ENCODE measurements around the gene NCOA1.
"Not testable (repeated sequence)": the region's sequence is repeated elsewhere in the genome, so short reads cannot be mapped to it uniquely, and the experiment has no call there.

The NCOA1 gene

DNA sequence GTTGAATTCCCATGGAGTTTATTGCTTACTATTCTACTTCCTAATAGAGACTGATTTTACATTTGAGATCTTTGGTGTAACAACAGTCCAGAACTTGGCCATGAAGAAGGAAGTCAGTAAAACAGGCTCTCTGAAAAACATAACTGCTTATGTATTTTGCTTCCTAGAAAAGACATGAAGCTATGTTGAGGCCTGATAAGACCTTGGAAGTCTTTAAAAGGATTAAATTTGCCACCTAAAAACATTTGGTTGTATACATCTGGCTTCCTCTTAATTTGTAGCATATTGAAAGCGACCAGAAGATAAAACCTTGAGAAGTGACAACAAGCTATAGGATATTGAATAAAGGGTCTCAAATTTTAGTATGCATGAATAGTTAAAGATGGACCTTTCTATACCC, 265.7 kb downstream of the NCOA1 start:
- no peak for DNase-seq

DNA sequence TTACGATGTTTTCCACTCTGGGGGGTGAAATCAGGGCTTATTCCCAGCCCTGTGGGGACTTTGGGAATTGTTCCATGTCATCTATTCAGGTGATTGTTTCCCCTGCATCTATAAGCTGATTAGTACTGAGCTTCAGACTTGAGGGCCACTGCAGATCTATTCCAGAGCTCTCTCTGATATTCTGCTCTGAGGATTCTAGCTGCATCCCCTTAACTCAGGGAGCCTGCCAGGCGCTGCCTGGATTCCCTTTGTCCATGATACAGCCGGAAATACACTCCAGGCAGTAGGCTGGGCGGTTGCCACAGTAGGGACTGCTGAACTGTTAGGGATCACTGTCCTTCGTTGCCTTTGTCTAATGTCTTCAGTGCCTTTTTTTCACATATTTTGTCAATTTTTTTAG, 270.8 kb downstream of the NCOA1 start:
- DNase-seq, result no peak

DNA sequence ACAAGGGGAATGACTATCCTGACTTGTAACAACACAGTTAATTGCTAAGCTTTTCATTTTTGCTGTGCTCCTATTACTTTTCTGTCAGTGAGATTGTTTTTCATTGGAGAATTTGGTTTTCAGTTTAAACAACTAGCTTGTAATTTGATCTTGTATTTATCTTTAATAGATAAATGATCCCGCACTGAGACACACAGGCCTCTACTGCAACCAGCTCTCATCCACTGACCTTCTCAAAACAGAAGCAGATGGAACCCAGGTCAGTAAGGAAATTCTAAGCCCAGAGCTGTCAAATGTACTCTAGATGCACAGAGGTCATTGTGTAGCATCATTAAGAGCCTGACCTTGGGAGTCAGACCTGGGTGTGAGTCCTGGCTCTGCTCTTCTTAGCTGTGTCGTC, 271.5 kb downstream of the NCOA1 start:
- no peak for DNase-seq

DNA sequence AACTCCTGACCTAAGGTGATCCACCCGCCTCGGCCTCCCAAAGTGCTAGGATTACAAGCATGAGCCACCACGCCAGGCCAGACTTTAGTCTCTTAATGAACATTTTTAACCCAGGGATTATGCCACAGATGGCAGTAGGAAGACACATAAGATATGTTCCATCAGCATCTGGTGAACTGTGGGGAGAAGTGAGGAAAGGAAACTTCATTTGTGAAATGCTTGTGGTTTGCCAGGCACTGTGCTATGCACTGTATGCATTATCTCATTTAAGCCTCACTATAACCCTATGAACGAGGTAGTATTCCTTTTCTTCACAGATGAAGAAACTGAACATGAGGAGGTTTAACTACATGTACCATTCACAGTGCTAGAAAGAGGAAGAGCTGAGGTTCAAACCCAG, 272.8 kb downstream of the NCOA1 start:
- no peak for DNase-seq

DNA sequence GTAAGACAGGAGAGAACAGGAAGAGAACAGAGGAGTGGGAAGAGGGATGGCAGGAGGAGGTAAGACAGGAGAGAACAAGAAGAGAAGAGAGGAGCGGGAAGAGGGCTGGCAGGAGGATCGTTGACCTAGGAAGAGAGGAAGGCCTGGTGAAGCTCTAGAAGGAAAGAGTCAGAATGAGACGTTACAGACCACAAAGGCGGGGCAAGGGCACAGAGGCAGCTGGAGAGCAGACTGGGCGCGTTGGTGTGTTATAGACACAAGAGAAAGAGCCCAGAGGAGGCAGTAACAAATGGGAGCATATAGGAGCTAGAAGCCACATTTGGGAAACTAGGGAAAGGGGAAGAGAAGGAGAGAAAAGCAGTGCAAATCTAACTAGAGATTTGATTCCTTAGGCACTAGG, 275.6 kb downstream of the NCOA1 start:
- no peak for DNase-seq

DNA sequence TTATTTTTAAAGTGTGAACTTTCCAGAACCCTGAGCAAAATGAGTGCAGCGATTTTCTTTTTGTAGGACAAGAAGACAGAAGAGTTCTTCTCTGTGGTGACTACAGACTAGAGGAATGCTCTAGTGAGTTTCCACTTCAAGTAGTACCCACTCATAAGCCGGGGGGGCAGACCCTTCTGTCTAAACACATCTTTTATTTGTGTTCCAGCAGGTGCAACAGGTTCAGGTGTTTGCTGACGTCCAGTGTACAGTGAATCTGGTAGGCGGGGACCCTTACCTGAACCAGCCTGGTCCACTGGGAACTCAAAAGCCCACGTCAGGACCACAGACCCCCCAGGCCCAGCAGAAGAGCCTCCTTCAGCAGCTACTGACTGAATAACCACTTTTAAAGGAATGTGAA, 277.0 kb downstream of the NCOA1 start:
- DNase-seq, result no peak

DNA sequence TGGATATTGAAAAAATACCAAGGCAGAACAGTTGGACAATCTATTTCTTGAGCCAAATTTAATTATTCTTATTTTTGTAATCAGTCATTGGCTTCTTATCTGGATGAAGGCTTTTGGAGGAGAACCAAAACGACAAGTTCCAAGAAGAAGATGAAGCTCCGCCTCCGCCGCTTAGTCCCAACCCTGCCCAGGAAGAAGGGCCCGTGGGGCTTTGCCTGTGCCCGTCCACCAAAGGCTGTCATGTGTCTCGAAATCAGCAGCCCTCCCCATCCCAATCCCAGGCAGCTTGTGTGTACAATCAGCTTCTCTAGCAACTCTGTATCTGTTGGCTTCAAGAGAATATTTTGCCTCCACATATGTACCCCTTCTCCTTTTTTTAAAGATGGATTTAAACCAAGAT, 277.5 kb downstream of the NCOA1 start:
- DNase-seq, result no peak

DNA sequence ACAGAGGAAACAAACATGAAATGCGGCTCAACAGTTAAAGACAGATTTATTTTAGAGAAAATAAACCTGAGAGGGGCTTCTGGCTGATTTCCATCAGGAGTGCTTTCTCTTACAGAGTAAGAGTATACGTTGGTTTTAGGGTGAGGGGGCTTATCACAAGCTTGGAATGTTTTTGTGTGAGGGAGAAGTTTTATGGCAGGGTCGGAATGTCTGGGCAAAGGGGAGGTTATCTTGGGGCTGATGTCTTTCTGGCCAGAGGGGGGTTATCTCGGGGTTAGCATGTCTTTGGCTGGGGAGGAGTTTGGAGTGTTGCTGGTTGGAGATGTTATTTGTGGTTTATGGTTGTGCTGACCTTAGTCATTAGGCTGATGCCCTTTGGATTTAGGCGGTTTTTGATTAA, 280.0 kb downstream of the NCOA1 start:
- DNase-seq, result no peak

DNA sequence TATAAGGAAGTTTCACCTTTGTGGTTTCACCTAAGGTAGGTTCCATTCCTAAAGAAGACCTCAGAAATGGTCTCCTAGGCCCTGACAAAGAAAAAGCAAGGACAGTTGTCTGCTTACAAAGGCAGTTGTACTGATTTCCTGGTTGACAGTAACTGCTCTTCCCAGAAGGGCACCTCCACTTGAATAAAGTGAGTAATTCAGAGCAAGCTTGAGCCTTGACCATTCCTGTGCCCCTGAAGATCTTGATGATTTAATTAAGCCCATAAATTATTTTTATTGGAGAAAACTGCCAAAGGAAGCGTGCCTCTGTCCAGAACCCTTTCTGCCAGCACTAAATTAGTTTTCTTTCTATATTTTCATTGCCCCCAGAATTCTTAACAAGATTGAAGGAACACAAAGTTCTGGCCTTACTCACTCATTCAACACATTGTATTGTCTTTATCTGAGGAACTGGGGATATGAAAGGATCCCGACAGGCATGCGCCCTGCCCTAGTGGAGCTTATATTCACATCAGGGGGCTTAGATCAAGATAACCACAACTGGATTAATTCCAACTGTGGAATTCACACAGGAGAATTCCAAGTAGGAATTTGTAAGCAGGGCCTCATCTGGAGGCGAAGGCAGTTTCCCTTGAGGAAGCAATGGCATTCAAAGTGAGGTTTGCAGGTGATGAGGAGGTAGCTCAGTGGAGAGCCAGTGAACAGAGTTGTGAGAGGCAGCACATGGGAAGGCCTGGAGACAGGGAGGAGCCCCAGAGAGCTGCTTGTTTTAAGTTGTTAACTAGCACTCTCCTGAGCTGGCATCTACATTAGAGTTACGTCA, 280.9 kb downstream of the NCOA1 start:
- no peak for DNase-seq

DNA sequence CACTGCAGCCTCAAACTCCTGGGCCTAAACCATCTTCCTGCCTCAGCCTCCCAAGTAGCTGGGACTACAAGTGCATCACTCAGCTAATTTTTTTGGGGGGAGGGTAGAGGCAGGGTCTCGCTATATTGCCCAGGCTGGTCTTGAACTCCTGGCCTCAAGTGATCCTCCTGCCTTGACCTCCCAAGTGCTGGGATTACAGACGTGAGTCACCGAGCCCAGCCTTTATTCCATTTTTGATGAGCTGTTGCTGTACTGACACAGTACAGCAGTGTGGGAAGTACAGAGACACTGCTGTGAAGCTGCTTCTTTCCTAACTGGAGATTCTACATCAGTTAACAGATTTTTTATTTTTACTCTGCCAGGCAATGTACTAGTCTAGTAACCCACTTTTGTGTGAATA, 283.3 kb downstream of the NCOA1 start:
- DNase-seq, result no peak

DNA sequence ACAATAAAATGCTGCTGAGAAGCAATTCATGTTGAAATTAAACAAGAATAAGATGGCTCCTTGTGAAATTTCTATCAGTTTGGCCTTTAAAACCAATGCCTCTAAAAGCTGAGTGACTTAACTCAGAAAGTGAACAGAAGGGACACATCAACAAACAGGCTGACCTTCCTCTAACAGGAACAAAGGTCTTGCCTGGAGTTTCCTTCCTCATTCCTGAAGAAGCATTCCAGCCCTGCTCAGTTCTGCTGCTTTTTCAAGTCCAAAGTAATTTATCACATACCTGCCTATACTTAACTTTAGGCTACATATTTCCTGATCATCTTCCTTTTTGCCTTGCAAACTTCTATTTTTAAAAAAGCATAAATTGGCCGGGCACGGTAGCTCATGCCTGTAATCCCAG, 288.1 kb downstream of the NCOA1 start:
- no peak for DNase-seq

DNA sequence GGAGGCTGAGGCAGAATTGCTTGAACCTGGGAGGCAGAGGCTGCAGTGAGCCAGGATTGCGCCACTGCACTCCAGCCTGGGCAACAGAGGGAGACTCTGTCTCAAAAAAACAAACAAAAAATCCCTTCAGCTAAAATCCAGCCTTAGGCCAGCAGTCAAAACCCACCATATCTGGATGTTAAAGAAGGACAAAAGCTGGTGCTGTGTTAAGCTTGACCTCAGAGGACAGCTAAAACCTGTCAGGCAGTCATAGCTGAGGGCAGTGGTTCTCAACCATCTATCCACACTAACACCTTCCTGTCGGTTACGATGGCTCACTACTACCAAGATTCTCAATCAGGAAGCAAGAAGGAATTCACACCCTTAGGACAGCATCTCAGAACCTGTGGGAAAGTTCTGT, 292.6 kb downstream of the NCOA1 start:
- no peak for DNase-seq

DNA sequence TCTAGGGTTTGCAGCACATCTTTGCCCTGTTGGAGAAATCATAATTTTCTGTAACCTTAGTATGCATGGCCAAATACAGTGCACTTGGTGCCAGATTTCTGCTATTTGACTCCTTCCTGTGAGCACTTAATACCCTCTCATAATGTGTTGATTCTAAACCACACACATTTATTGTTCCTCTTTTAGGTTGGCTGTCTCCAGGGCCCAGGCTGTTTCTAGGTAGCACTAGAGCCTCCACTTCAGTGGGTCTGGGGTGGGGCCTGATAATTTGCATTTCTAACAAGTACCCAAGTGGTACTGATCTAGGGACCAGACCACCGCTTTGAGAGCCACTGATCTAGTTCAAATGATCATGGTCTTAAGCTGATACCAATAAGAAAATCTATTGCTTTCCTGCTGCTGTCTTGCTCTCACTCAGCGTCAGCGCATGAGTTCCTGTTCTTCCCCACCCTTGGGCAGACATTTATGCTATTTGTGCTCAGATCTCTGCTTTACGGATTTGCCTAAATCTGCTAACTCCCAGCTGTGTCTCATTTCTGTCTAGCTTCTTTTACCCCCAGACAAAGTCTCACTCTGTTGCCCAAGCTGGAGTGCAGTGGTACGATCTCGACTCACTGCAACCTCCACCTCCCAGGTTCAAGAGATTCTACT, 294.7 kb downstream of the NCOA1 start:
- DNase-seq, result no peak

DNA sequence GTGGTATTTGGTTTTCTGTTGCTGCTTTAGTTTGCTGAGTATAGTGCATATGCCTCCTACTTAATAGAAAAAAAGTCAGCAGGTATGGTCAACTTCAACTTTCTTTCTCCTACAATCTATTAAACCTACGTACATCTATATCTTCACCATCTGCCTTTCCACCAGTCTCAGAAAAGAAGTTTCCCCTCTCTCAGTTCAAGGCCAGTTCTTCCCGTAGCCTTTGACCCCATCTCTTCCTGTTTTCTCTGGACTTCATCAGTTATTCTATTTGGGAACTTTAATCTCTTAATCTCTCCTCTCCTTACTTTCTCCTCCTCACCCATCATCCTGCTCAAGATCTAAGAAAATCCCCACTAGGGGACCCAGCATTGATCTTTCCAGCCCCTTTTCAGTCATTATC, 296.5 kb downstream of the NCOA1 start:
- DNase-seq, result no peak

DNA sequence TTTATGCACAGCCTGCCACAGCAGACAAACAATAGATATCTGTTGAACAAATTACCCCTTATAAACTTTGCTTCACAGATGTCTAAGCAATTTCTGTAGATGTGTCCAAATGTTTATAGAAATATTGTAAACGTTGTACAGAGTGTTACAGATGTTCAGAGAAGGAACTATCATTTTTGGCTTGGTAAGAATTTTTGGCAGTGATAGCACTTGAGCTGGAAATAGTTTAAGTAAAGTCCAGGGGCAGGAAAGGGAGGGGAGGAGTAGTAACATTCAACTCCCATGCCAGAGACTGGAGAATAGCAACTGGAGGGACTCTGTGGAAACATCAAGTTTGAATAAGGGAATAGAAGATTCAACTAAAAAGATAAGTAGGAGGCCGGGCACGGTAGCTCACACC, 297.8 kb downstream of the NCOA1 start:
- DNase-seq, result no peak

DNA sequence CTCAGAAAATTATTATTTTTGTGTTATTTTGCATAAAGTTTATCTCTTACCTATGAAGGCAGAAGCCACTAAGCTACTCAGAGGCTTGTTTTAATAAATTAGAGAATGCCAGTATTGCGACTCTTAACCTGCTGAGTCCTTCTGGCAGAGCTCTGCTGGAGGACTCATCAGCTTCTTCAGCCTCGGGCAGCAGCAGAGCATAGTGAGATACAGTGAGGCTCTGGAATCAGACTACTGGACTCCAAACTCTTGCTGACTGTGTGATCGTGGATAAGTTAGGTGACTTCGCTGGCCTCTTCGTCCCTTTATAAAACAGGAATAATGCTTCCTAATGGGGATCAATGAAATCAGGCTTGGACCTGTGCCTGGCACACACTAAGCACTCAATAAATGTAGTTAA, 300.4 kb downstream of the NCOA1 start:
- DNase-seq, result no peak

DNA sequence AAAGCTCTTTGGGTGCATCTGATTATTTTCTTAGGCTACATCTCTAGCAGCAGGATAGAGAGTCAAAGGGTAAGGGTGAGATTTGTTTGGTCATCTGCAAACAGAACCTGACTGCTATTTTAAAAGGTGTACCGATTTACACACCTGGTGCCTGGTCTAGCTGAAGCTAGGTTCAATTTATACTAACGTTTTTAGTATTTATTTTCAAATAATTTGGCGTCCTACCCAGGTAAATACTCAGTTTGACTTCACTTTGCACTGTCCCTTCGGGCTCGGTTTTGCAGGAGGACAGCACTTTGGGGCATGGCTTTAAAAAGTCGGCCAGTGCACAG, 301.5 kb downstream of the NCOA1 start:
- no peak for DNase-seq

DNA sequence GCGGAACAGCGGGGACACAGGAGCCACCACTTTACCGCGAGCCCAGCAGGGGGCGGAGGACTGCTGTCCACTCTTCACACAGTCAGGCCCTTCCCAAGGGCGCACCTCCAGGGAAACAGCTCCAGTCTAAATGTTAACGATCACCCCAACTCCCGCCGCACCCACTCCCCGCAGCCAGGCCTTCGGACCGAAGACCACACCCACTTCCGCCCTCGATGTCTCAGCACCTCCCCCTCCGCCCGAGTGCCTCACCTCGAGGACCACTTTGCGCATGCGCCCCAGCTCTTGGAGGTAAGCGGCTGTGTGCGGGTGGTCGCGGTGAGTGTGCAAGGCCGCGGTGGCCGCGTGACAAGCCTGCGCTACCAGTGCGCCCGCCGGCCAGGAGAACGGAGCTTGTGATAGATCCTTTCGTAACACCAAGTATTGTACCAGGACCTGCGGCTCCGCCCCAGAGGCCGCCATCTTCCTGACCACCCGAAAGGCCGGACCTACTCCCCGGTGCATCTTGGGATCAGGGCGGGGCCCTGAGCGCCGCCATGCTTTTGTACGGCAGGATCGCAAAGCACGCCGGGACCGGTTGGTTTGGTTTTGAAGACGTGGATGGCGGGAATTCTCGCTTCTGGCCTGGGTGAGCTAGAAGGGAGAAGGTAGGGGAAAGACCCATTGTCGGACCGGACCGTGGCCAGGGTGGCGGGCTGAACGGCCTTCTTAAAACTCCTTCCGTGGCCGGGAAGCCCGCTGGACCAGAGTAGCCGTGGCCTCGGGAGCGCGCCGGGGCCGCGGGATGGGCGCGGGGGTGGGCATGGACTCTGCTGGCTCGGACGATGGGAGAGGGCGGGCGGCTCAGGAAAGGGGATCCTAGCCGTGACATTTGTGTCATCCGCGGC, 302.1 kb downstream of the NCOA1 start, which contains the start of the genes CENPO and PTRHD1:
Gene CENPO, plus strand, starts transcription at position 552 of the 887 bp plus-strand sequence. CDS start 495 bp downstream, outside the sequence.
Gene PTRHD1, minus strand, starts transcription at position 518 of the 887 bp plus-strand sequence. Its CDS starts 14 bp downstream, at position 504.
- peak; percentile 95 to 96 for DNase-seq

DNA sequence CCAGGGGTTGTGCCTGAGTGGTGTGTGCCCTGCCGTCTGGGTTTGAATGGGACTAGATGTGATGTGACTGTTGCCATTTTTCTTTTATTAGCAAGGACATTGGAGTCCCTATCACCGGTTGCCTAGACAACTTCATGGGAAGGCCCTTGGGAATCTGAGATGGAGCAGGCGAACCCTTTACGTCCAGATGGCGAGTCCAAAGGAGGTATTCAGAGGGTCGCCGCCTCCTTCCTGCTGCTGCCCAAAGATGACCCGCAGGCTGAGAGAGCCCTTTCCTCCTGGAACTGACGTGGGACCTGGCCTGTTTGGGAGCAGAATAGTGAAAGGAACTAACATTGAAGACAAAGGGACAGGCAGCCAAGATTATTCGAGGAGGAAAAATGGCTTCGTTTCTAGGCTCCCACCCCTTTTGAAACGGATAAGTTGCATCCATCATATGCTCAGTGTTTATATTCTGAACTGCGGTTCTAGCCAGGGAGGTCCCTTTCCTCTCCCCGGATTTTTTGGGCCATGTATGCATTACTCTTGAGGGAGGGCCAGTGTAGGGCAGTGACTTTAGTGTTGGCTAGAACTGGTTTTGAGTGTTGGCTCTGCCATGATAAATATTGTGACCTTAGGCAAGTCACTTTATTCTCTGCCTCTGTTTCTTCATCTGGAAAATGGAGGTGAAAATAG, 302.8 kb downstream of the NCOA1 start:
- DNase-seq, result peak in 1 of 2 experiments; percentile 41

DNA sequence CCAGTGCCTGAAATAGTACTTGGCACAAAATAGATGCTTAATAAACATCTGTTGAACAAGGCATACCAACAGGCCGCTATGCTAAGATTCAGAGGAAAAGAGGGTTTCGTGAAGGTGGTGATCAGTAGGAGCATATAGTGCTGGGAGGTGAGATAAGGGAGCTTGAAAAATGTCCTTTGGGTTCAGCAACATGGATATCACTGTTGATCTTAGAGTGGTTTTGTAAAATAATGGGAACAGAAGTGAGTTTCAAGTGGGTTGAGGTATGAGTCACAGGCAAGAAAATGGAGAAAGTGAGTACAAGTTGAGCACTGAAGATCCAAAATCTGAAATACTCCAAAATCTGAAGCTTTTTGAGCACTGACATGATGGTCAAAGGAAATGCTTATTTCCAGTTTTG, 306.6 kb downstream of the NCOA1 start:
- DNase-seq, result no peak

DNA sequence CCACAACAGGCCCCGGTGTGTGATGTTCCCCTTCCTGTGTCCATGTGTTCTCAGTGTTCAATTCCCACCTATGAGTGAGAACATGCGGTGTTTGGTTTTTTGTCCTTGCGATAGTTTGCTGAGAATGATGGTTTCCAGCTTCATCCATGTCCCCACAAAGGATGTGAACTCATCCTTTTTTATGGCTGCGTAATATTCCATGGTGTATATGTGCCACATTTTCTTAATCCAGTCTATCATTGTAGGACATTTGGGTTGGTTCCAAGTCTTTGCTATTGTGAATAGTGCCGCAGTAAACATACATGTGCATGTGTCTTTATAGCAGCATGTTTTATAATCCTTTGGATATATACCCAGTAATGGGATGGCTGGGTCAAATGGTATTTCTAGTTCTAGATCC, 309.4 kb downstream of the NCOA1 start:
- DNase-seq, result not testable (repeated sequence)

DNA sequence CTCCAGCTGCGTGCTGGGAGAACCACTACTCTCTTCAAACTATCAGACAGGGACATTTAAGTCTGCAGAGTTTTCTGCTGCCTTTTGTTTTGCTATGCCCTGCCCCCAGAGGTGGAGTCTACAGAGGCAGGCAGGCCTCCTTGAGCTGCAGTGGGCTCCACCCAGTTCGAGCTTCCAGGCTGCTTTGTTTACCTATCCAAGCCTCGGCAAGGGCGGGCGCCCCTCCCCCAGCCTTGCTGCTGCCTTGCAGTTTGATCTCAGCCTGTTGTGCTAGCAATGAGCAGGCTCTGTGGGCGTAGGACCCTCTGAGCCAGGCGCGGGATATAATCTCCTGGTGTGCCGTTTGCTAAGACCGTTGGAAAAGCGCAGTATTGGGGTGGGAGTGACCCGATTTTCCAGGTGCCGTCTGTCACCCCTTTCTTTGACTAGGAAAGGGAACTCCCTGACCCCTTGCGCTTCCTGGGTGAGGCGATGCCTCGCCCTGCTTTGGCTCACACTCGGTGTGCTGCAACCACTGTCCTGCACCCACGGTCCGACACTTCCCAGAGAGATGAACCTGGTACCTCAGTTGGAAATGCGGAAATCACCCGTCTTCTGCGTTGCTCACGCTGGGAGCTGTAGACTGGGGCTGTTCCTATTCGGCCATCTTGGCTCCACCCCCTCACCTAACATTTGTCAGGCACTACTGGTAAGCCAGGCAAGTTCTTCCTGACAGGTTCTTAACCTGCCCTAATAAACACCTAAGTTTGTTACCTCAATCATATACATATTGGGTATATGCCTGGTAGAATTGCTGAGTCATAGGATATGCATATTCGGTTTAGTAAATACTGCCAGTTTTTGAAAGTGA, 315.0 kb downstream of the NCOA1 start:
- not testable (repeated sequence) for DNase-seq
